Myocyte (in vitro differentiated cells): Measurements from ENCODE around the gene BMAL1. TPM values are rescaled to one million over a fixed set of nuclear protein-coding genes. Genes with fewer than 3 reads are reported as not detected.
A peak's percentile ranks its signal among the peaks of the same experiment; 100 is the strongest.

Source experiments
- DNase-seq: peaks from one replicate; pipeline ENCODE4 v3.0.0-alpha.2; 2012; ENCODE audit warnings: low read depth
- total RNA-seq: library from RNA; depleted of rRNA; stranded (reverse); fragments of >200 nt; gene quantifications from 2 replicates; pipeline ENCODE4 v1.2.3, GENCODE V29; 2014

The BMAL1 gene
- total RNA-seq, 1 donor from 2014 or later = 14.4 TPM

DNA sequence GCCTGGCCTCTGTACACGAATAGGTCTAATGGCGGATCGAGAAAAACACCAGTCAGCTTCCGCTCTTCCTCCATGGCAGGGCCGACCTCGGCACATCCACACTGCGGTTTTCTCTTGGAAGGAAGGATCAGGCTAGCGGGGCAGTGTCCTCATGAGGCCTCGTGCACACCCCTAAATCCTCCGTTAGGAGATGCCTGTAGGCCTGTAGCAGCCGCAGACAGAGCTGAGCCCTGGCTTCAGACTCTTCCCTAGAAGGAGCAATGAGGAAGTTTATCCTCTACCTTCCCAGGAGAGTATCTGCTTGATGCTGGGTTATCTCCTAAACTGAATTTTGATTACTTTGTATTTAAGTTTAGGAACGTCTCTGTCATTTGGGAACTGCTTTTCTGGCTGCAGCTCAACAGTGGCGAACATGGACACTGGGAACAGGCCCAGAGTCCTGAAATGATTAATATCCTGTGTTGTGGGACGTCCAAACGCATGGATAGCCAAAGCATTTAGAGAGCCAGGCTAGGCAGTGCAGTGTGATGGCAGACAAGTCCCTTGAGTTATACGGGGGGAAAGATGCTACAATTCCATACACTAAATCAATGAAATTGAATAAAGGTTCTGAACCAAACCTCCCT is 16.5 kb upstream of the BMAL1 start:
- DNase-seq = peak; percentile 31

DNA sequence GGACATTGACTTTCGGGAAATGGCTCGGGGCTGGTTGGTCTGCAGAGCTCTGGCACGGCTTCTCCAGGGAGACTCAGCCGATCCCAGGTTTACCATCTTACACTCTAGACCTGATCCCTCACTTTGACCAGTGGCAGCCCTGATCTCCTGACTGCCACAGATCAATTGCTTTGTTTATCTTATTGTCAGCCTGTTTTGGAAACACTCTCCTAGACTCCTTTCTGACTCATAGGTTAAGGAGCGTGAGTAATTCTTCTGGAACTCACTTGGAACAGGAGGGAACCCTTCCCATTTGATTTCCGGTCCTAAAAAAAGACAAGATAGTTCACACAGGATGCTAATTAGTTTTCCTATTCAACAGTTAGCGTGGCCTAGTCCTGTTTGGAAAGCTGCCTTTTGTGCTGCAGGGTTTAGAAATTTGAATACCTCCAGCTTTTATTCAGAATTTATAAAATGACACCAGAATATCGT is 16.0 kb upstream of the BMAL1 start:
- peak; percentile 88 for DNase-seq

DNA sequence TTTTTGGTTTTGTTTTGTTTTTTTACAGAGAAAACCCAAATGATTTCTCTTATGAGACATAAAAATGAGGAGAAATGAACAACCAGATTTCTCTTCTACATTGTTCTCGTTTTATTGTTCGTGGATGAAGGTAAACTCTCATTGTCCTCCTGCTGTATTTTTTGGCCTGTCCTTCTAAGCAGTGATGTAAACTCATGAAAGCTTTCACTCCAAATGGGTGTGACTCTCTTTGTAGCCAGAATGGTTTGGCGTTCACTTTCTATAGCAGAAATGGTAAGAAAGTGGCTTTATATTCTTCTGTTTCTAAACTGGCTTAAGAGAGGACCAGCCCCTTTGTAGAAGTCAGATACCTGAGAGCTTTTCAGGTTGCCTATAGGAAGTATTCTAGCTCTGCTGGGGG is 15.5 kb upstream of the BMAL1 start:
- DNase-seq = no peak

DNA sequence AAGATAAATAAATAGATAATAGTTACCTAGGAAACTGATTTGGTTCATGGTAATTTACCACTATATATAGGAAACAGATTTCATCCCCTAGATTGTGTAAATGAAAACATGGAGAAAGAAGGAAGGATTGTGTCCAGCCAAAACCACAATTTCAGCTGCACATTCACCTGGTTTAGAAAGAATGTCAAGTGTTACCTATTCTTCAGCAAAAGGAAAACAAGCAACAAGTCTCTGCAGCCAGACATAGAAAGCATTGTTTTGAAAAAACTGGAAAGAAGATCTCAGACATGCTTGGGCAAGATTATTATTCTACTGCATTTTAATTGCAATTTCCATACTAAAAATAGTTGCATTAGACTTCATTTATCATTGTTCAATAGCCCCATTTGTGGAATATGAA is 8.8 kb upstream of the BMAL1 start:
- no peak for DNase-seq

DNA sequence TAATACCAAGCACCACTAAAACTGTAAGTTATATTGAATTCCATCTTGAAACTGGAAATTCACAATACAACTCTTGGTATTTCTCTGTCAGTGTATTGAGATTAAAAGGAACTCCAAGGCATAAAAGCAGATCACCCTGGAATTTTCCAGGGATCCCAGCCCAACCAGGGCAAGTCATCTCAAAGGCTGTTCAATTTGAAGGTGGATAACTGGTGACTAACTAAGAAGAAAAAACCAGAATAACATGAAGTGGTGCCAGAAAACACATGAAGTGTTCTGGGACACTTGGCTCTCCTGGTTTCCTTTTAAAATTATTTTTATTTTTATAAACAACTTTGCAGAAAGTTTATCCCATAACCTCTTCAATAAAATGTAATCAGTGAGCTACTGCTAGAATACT is 7.8 kb upstream of the BMAL1 start:
- no peak for DNase-seq

DNA sequence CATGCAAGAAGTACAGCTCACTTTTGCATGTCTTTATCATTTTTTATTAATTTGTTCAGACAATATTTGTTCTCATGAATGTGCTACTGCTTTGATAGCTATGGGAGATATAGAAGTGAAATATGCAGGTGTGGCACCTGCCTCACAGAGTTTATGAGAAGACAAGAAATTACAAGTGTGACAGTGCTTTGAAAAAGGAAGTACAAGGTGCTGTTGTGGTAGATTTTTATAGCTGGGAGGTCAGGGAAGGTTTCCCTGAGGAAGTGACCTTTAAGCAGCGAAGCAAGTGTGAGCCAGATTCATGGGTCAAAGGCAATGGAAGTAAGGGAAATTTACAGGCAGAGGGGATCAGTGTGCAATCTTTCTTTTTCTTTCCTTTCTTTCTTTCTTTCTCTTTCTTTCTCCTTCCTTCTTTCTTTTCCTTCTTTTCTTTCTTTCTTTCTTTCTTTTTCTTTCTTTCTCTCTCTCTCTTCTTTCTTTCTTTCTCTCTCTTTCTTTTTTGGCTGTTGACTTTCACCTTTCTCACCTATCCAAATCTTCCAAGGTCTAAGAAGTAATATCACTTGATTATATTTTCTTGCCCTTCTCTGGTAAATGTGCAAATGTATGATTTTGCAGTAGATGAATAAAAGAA is 6.4 kb upstream of the BMAL1 start:
- DNase-seq = no peak

DNA sequence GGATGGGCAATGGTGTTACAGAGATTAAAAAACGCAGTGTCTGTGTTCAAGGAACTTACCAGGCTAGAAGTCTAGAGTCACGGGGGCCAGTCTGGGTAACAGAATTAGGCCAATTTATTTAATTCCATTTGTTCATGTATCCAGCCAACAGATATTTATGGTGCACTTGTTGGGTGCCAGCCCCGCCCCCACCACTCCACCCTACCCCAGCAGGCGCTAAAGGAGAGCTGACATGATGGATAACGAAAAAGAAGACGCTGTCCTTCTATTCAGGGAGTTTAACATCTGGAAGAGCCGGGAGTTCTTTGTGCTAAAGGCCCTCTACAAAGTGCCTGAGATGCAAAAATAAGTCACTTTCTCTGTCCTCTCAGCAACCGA is 1.1 kb upstream of the BMAL1 start:
- DNase-seq = no peak

DNA sequence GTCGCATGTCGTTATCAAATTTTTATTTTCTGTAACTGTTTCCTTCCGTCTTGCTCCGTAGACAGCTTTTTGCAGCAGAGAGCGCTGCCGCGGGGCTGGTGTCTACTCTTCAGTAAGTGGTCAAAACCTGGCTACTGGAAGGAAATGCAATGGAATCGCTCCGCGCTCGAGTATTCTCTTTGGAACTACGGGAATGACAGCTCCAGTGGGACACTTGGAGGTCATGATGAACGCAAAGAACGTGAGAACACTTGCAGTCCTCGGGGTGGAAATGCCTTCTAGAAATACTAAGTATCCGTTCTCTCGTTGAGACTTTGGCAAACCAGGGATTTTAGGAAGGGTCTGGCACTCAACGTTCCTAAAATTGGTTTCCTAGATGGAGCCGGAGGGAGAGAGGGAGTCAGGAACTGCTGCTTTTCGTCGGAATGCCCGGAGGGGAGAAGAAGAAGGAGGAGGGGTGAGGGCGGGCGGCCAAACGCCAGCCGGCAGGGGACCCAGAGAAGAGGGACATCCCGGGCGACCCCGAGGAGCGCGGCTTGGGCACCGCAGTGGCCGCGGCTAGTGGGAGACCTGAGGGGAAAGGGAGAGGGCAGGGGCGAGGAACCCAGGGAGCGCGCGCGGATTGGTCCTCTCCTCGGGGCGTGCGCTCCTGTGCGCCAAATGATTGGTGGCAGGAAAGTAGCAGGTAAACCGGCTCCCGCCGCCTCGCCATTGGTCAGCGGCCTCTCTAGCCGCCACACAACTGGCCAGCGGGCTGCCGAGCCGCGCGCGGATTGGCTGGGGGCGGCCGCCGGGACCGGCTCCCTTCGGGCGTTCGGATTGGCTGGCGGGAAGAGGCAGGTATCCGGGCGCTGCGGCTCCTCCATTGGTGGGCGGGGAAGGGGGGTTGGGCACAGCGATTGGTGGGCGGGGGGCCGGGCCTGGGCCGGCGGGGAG is 490 bp upstream of the BMAL1 start:
- DNase-seq = peak; percentile 99

DNA sequence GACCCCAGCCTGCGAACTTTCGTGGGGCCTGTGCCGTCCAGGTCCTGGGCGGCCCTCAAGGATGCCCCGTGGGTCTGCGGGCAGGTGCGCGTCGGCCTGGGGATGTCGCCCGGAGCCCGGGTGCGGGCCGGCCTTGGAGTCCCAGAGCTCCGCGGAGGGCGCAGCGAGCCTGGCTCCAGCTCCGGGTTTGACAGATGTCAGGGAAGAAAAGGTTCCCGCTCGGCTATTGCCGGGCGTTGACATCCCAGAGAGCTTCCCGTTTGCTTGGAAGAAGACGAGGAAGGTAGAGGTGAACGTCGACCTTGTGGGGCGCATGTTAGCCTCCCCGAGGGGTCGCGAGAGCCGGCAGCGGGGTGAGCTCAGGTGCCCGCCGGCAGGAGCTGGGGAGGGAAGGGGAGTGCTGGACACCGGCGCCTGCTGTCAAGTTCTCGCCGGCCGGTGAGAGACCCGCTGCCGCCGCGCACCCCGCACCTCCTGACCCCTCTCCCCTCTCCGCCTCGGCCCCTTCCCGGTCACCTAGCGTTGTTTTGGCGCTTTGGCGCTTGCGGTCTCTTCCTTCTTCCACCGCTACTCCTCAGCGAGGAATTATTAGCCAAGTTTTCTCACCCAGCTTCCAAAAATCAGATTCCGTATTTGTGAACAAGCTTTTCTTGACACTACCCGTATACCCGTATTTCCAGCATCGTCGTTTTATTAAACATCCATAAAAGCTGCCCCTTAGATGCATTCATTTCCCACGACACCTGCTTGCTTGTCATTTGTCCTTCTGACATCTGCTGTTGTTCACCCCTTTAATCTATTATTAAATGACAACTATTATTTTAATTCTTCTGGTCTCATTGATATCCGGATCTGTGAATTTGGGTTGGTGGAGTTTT is 1.3 kb downstream of the BMAL1 start:
- no peak for DNase-seq

DNA sequence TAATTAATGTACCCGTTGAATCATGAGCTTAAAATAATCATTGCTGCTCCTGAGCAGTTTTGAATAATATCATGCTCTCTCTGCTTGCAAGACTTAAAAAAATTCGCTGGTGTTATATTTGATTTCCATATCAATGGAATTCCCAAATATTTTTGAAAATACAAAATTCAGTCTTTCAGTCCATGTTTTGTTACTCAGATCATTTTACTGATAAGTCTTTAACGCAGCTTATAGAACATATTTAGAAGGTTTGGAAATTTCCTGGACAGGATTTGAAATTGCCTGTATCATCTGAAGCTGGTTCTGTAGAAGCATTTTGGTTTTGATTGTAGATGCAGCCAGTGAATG is 1.9 kb downstream of the BMAL1 start:
- DNase-seq = no peak

DNA sequence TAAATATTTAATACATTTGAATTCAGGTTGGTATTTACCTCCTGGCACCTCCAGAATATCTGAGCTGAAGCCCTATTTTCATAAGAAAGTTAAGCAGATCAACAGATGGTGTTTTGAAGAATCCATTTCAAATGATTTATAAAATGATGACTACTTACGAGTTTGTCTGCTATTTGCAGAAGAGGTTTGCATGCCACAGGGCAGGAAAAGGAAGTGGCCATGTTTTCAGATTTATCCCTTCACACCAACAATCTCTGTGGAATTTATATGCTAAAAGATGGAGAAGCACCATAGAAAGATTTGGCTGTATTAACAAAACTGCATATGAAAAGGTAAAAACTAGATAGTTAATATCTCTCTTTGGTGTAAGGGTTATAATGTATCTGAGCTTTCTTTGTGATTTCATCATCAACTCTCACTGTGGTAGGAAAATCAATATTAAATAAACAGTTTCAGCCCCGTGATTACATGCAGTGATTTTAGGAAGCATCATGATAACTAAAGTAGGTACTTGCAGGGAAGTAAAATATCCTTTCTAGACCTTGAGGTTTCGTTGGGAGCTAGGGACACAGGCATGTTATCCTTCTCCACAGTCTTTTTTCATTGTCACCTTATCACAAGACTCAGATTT is 2.6 kb downstream of the BMAL1 start:
- DNase-seq = no peak

DNA sequence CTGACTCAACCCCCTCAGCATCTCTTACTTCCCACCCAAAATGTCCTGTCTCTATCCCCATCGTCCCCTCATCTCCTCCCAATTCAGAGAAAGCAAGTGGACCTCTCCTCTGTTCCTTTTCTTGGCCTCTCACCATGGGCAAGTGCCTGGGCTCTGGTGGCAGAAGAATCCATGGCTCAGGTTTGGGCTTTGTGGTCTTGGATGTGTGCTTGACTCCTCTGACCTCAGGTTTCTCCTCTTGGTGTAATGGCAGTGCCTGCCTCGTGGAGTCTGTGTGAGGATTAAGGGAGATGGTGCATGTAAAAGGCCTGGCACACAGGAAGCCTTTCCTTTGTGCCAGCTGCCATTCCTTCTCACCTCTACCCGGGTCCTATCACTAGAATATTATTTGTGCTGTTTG is 3.2 kb downstream of the BMAL1 start:
- no peak for DNase-seq

DNA sequence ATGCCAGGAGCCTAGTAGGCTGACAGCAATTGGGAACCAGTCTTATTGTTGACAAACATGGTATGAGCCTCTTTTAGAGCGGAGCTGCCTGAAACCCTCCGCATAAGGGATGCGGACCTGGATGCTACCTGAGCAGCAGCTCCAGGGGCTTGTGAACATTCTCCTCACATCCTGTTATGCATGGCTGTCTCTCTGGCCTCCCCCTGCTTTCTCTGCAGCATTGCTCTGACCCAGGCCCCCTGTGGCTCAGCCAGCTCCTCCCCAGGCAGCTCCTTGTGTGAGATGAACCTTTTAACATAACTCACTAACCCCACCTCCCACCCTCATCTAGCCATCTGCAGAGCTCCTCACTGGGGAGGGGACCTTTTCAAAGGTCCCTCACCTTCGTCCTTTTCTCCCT is 6.0 kb downstream of the BMAL1 start:
- DNase-seq = no peak

DNA sequence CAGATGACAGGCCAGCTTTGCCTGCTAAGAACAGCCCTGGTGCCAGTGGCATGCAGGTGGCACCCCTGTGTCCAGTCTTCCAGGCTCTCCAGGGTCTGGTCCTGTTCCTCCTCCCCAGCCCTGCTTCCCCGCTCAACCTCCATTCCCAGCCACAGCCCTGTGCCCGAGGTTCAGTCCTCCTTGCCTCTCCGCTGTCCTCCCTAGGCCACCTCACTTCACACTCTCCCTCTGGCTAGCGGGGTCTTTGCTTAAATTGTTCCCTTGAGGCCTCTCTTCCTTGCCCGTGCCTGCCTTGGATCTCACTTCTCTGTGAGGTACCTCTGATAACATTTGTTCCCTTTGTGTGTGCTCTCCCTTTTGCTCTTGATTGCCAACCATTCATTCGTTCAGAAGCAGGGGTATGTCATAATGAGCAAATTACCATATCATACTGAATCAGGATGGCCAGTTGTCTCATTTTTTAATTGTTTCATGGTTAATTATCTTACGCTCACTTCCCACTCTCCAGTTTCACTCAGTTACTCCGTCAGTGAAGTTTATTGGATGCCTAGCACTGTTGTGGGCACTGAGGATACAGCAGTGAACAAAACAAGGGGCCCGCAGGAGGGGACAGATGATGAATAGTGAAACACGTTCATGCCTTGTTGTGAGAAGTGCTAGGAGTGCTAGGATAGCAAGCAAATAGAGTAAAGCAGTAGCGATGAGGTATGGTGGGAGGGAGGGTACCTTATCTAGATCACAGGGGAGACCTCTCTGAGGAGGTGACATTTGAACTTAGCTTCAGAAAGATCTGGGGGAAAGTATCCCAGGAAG is 7.4 kb downstream of the BMAL1 start:
- DNase-seq = no peak

DNA sequence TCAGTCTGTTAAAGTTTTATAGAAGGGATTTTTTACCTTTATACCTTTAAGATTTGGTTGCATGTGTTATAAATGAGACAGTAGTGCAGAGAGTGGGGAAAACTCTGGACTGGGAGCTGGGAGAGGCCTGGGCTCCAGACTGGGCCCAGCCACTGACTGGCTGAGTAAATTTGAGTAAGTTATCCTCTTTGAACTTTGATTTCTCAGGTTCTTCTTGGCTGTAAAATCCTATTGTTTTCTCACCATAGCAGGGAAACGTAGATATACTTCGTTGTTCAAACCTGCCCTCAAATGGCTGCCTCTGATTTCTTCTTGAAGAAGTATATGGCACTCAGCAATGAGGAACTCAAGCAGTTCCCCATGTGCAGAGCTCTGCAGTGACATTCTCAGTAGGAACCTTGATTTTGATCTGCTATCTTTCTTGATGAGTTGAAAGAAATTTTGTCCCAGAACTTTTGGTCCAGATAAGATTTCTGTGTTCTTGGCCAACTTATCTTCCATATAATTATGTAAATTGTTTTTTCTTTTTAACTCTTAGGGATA is 8.8 kb downstream of the BMAL1 start:
- no peak for DNase-seq

DNA sequence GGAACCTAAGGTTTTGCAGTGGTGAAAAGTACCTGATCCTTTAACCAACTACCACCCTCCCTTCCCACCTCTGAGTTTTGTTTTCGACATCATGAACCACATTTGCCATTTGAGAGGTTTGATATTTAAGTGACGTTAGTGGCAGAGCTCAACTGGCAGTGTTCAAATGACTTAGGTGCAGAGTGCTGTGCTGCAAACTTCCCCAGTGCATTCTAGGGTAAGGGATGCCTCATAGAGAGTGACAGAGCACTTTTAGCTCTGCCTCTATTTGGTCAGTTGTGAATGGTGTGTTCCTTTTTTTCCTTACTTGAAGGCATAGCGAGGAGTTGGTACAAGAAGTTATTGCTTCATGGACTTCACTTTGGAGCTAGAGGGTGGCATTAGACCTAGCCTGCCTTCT is 9.4 kb downstream of the BMAL1 start:
- no peak for DNase-seq

DNA sequence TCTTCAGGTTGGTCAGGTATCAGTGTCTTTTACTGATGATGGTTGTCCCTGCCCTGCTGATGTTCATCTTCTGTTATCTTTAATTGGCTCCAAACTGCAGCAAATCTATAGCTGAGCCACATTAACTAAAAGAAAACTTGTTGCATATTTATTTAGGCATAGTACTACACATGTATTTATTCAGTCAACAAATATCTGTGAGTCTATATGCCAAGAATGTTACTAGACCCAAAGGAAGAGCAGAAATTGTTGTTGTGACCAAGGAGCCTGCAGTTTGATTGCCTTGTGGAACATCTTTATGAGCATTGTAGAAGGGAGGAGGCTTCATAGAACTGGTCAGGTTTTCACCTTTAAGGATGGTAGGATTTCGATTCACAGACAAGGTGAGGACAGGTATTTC is 10.1 kb downstream of the BMAL1 start:
- no peak for DNase-seq

DNA sequence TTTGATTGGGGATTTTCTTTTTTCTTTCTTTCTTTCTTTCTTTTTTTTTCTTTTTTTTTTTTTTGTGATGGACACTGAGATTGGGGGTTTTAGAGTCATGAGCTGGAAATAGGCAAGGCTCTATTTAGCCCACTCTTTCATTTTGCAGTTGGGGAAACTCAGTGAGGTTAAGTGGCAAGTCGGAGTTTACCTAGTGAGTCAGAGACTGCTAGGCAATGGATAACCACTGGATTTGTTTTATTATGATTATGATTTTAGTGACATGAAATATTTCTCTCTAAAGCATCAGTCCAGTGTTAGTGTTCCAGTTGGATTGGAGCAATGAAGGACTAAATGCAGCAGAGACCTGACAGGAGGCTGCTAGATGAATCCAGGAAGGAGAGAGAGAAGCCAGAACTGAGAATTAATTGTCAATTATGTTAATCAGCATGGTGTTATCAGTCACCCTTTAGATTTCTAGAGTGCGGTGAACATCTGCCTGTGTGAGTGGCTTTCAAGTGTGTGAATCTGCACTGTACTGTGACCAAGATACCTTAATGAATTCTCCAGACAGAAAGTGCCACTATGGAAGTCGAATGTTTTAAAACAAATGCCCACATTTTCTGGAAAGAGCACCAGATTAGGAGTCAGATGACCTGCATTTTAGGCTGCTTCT is 10.9 kb downstream of the BMAL1 start:
- DNase-seq = no peak

DNA sequence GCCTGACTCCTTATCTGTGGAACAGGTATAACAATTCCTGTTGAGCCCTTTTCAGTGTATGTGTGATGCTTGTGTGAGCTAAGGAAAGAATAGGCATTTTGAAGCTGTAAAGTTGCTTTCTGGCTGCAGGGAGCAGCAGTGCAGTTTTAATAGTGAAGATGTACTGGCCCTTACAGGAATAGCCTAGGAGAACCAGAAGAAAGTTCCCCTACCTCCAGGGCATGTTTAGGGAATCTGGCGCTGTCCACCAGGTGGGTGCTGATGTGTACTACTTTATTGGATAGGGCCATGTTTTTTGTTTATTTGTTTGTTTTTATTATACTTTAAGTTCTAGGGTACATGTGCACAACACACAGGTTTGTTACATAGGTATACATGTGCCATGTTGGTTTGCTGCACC is 11.5 kb downstream of the BMAL1 start:
- peak; percentile 41 for DNase-seq
